BLaER1 treated with 17β-estradiol and CSF1 and Interleukin-3, amounts not matched to agents 10 nM and 100 nM (cell line): Measurements from ENCODE around the gene CABP7.
A peak's percentile ranks its signal among the peaks of the same experiment; 100 is the strongest.

ENCODE experiments used
- H3K27ac ChIP-seq, 11 experiments: shearing (Covaris generic); formaldehyde crosslinking; 2 replicates each; pipeline ENCODE4 v1.8.1; 2022
- H3K27me3 ChIP-seq, 11 experiments: shearing (Covaris generic); formaldehyde crosslinking; 2 replicates each; pipeline ENCODE4 v1.8.1; 2022
- H3K36me3 ChIP-seq, 11 experiments: shearing (Covaris generic); formaldehyde crosslinking; 2 replicates each; pipeline ENCODE4 v1.8.1; 2022
- H3K4me1 ChIP-seq, 10 experiments: shearing (Covaris generic); formaldehyde crosslinking; 2 replicates each; pipeline ENCODE4 v1.8.1; 2022
- H3K4me2 ChIP-seq, 11 experiments: shearing (Covaris generic); formaldehyde crosslinking; 2 replicates each; pipeline ENCODE4 v1.8.1; 2022
- H3K4me3 ChIP-seq, 10 experiments: shearing (Covaris generic); formaldehyde crosslinking; 2 replicates each; pipeline ENCODE4 v1.8.1; 2022
- H3K9ac ChIP-seq, 11 experiments: shearing (Covaris generic); formaldehyde crosslinking; 2 replicates each; pipeline ENCODE4 v1.8.1; 2022
- H3K9me3 ChIP-seq, 11 experiments: shearing (Covaris generic); formaldehyde crosslinking; replicated peaks in 1 of 11; 2 replicates each; pipeline ENCODE4 v1.8.1; 2022
- H4K20me1 ChIP-seq, 11 experiments: shearing (Covaris generic); formaldehyde crosslinking; 2 replicates each; pipeline ENCODE4 v1.8.1; 2022
- Cebpa-rat ChIP-seq, 11 experiments: shearing (Covaris generic); IDR thresholded peaks; 2 replicates each; pipeline ENCODE4 v1.8.1; 2022

CABP7 gene

GRCh38 chr22:29722151-29722550, 2.3 kb downstream of the CABP7 start:
- Histone ChIP-seq H3K36me3 (no peaks in the 10 kb centered on the region), H3K4me1 (peaks cover 0 to 18% (median 4%) of the 10 kb centered on the region in 10 experiments; a peak in 8 of 20 replicates), H3K4me2 (no peak overlapping the region), H3K27ac (no peak overlapping the region), H3K9me3 (no peaks in the 10 kb centered on the region), H3K27me3 (peaks cover 61 to 87% (median 80%) of the 10 kb centered on the region in 11 experiments), H4K20me1 (peaks cover 0 to 92% (median 29%) of the 10 kb centered on the region in 11 experiments; a peak in 14 of 22 replicates), H3K9ac (no peak overlapping the region), H3K4me3 (no peak overlapping the region)
- TF ChIP-seq Cebpa-rat (IDR thresholded peaks at IDR 0.05) = no peak

- Histone ChIP-seq H3K27ac (no peak overlapping the region), H3K4me3 (no peak overlapping the region), H3K9me3 (no peaks in the 10 kb centered on the region), H3K9ac (no peak overlapping the region), H3K36me3 (no peaks in the 10 kb centered on the region), H3K4me2 (no peak overlapping the region), H3K27me3 (peaks cover 57 to 82% (median 76%) of the 10 kb centered on the region in 11 experiments), H4K20me1 (peaks cover 0 to 87% (median 25%) of the 10 kb centered on the region in 11 experiments; a peak in 14 of 22 replicates), H3K4me1 (peaks cover 0 to 19% (median 4%) of the 10 kb centered on the region in 10 experiments; a peak in 9 of 20 replicates)
- no peak for TF ChIP-seq Cebpa-rat (IDR thresholded peaks at IDR 0.05)
Measured at GRCh38 chr22:29722587-29722986, 2.8 kb downstream of the CABP7 start.

DNA sequence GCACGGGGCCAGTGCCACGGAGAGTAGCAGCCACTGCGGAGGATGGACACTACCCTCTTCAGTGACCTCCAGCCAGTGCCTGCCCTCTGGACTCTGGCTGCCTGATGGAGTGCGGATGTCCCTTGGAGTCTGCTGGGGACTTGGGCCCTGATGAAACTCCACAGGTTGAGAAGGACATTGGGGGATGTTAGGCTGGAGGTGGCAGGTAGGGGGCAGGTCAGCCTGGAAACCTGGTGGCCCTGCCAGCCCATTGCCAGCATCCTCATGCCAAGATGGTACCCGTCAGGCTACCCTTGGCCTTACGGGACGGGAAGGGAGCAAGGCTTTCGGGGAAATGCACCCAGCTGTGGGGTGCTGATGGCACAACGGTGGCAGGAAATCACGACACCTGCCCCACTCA, 4.0 kb downstream of the CABP7 start:
- Histone ChIP-seq H3K9ac (no peak overlapping the region), H3K27me3 (peaks cover 45 to 71% (median 64%) of the 10 kb centered on the region in 11 experiments)

DNA sequence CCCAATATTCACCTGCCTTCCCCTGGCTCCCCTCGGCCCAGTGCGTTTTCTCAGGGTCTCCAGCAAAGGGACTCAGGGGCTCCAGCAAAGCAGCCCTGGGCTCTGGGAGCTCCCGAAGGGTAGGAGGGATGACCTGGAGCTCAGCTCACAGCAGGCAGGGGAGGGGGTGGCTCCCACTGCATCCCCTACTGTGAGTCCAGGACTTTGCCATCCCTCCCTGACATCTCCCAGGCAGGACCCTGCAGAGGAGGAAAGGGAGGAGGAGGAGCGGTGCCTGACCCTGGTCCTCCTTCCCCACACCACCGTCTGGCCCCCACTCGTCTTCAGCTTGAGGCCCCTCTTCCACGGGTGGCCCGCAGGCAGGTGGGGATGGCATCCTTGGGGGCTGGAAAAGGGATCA, 5.0 kb downstream of the CABP7 start:
- Histone ChIP-seq H3K27ac (no peak overlapping the region), H3K9ac (no peak overlapping the region), H3K4me1 (peaks cover 0 to 19% (median 4%) of the 10 kb centered on the region in 10 experiments; a peak in 9 of 20 replicates), H3K4me2 (no peak overlapping the region), H3K9me3 (no peaks in the 10 kb centered on the region), H3K36me3 (no peaks in the 10 kb centered on the region; a peak in 1 of 22 replicates), H4K20me1 (peaks cover 0 to 78% (median 15%) of the 10 kb centered on the region in 11 experiments; a peak in 14 of 22 replicates), H3K4me3 (no peak overlapping the region), H3K27me3 (peaks cover 35 to 60% (median 53%) of the 10 kb centered on the region in 11 experiments)
- no peak for TF ChIP-seq Cebpa-rat (IDR thresholded peaks at IDR 0.05)

More for the DNA sequence above, 4.0 kb downstream of the CABP7 start:
- TF ChIP-seq Cebpa-rat (IDR thresholded peaks at IDR 0.05) = no peak
- Histone ChIP-seq H3K27ac (no peak overlapping the region), H3K4me1 (peaks cover 0 to 19% (median 4%) of the 10 kb centered on the region in 10 experiments; a peak in 9 of 20 replicates), H3K9me3 (no peaks in the 10 kb centered on the region), H3K4me3 (no peak overlapping the region), H3K4me2 (no peak overlapping the region), H3K36me3 (no peaks in the 10 kb centered on the region), H4K20me1 (peaks cover 0 to 85% (median 24%) of the 10 kb centered on the region in 11 experiments; a peak in 14 of 22 replicates)

DNA sequence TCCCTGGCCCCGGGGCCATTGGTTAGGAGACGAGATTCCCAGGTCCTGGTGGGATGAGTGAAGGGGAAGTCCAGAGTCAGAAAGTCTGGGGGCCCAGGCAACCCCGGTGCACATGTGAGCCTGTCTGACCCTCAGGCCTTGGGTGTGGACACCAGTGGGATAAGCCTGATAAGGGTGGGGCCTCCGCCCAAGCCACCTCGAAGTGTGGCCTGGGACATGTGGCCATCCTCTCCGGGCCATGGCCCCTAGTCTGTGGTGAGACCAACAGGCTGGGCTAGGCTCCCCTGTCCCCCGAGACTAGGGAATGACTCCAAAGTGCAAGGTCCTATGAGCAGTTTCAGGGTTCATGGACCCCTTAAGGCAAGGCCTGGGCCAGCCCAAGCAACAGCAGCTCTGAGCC, 6.3 kb downstream of the CABP7 start:
- Histone ChIP-seq H3K4me3 (no peak overlapping the region), H3K4me2 (peak overlapping the region in 6 of 11 experiments; percentile 7 to 37 (median 26); a peak in 6 of 22 replicates), H3K27me3 (peaks cover 23 to 47% (median 41%) of the 10 kb centered on the region in 11 experiments), H3K4me1 (peaks cover 0 to 11% (median 0%) of the 10 kb centered on the region in 10 experiments; a peak in 7 of 20 replicates), H3K36me3 (peaks cover 0 to 11% (median 4%) of the 10 kb centered on the region in 11 experiments; a peak in 9 of 22 replicates), H3K27ac (no peak overlapping the region), H3K9me3 (no peaks in the 10 kb centered on the region), H3K9ac (peak overlapping the region in 2 of 11 experiments; percentile 4 to 24; a peak in 1 of 22 replicates), H4K20me1 (peaks cover 0 to 74% (median 7%) of the 10 kb centered on the region in 11 experiments; a peak in 11 of 22 replicates)
- TF ChIP-seq Cebpa-rat (IDR thresholded peaks at IDR 0.05) = no peak

DNA sequence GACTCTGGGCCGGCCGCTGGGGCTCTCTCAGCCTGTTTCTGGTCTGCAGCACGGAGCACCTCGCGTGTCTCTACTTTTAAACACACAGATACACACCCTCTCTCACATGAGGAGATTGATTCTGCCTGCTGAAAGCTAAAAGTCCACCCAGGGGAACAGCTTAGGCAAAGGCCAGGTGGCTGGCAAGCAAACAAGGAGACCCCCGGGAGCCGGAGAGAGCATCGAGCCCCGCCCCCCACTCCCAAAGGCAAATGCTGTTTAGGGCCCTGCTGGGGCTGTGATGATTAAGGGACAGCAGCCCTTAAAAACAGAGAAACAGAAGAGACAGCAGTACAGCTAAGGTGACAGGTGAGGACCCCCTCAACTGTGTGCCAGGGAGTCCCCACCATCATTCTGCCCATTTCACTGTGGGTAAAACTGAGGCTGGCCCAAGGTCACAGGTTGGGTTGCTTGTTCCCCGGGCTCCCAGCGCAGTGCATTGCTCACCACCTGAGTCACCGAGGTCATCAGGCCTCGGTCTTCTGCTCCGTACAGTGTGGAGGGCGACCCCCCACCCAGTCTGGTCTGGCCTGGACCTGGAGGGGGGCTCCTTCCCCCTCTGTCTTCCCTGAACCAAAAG, 6.8 kb downstream of the CABP7 start:
- Histone ChIP-seq H3K9ac (peak overlapping the region in 2 of 11 experiments; percentile 4 to 24; a peak in 2 of 22 replicates), H3K27me3 (peaks cover 17 to 42% (median 35%) of the 10 kb centered on the region in 11 experiments), H3K9me3 (no peaks in the 10 kb centered on the region), H3K4me1 (peaks cover 0 to 11% (median 0%) of the 10 kb centered on the region in 10 experiments; a peak in 7 of 20 replicates), H4K20me1 (peaks cover 0 to 71% (median 7%) of the 10 kb centered on the region in 11 experiments; a peak in 10 of 22 replicates), H3K4me3 (no peak overlapping the region), H3K4me2 (peak overlapping the region in 6 of 11 experiments; percentile 7 to 37 (median 26); a peak in 8 of 22 replicates), H3K27ac (no peak overlapping the region), H3K36me3 (peaks cover 0 to 15% (median 4%) of the 10 kb centered on the region in 11 experiments; a peak in 9 of 22 replicates)
- no peak for TF ChIP-seq Cebpa-rat (IDR thresholded peaks at IDR 0.05)

DNA sequence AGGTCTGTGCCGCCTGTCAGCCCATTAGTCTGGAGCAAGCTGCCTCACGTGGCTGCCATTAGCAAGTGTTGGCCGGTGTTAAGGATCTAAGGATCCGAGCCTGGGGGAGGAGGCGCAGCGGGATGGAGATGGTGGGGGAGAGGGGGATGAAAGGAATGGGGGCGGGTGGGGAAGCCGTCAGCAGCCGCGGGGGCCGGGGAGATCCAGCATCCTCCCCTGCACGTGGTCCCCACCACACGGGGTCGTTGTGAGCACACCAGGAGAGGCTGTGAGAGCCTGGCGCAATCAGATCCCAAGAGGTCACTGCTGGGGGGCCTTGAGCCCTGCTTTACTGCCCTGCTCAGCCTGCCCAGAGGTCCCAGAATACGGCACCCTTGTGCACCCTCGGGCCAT, 7.3 kb downstream of the CABP7 start:
- Histone ChIP-seq H3K27ac (no peak overlapping the region), H3K36me3 (peaks cover 0 to 17% (median 4%) of the 10 kb centered on the region in 11 experiments; a peak in 9 of 22 replicates), H3K9ac (no peak overlapping the region), H3K4me2 (peak overlapping the region in 4 of 11 experiments; percentile 15 to 37 (median 29); a peak in 3 of 22 replicates), H3K27me3 (peaks cover 12 to 37% (median 30%) of the 10 kb centered on the region in 11 experiments), H4K20me1 (peaks cover 0 to 67% (median 7%) of the 10 kb centered on the region in 11 experiments; a peak in 8 of 22 replicates), H3K4me3 (no peak overlapping the region), H3K4me1 (peaks cover 0 to 11% (median 0%) of the 10 kb centered on the region in 10 experiments; a peak in 7 of 20 replicates), H3K9me3 (no peaks in the 10 kb centered on the region)
- no peak for TF ChIP-seq Cebpa-rat (IDR thresholded peaks at IDR 0.05)

GRCh38 chr22:29729161-29729560, 9.4 kb downstream of the CABP7 start:
- TF ChIP-seq Cebpa-rat (IDR thresholded peaks at IDR 0.05) = no peak
- H3K9me3 ChIP-seq = no peaks in the 10 kb centered on the region
- peaks cover 3 to 28% (median 14%) of the 10 kb centered on the region in 10 experiments; a peak in 19 of 20 replicates for H3K4me1 ChIP-seq
- H3K4me2 ChIP-seq = no peak overlapping the region
- H3K4me3 ChIP-seq = no peak overlapping the region
- no peak overlapping the region for H3K9ac ChIP-seq
- peaks cover 0 to 61% (median 6%) of the 10 kb centered on the region in 11 experiments; a peak in 10 of 22 replicates for H4K20me1 ChIP-seq
- H3K36me3 ChIP-seq = peaks cover 0 to 20% (median 4%) of the 10 kb centered on the region in 11 experiments; a peak in 9 of 22 replicates
- H3K27me3 ChIP-seq = peaks cover 2 to 26% (median 12%) of the 10 kb centered on the region in 11 experiments; a peak in 13 of 22 replicates
- no peak overlapping the region for H3K27ac ChIP-seq
